NOMO-1 treated with dmso at 0.1 percent for 144 hours (cell line): ENCODE data around the gene BLM.

ENCODE experiments used
- DNase-seq: peaks from one replicate; lab custom pipeline; 2025; ENCODE audit not compliant: unreplicated experiment; lab: John Stamatoyannopoulos, UW

Gene BLM

GRCh38 chr15:90782442-90782841 lies 65.3 kb downstream of the BLM start:
- DNase-seq: no peak

GRCh38 chr15:90787881-90788280 lies 70.7 kb downstream of the BLM start:
- no peak for DNase-seq

GRCh38 chr15:90789462-90789861 lies 72.3 kb downstream of the BLM start:
- no peak for DNase-seq

DNA sequence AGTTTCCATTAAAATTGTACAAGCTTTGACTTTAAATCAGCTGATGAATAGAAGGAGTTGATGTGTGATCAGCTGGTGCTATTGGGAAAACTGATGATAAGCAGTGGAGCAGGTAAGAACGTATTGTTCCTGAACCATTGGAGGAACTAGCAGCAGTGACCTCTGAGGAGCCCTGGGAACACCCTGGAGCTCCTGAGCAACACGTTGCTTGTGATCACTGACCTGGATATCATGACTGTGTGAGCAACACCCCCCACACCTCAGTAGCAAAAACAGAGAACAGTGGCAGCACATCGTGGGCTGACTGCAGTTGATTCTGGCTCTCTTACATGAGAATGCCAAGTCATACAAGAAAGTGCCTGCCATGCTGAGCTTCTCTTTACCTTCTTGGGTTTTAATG lies 72.9 kb downstream of the BLM start:
- DNase-seq: no peak

GRCh38 chr15:90790561-90790960 lies 73.4 kb downstream of the BLM start:
- no peak for DNase-seq

DNA sequence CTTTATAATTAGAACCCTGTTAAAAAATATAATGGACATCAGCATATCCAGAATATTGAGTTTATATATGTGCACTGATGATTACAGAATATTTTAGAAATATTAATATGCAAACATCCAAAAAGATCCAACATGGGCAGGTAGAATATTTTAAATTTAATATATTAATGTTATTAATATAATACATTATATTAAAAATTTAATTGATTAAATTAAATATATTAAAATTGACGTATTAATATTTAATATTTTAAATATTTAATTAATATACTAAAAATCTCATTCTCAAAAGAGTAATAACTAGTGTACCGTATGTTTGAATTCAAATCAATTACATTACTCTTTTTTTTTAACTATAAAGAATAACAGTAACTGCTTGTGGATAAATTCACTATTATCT lies 77.4 kb downstream of the BLM start:
- no peak for DNase-seq

GRCh38 chr15:90799639-90800170 lies 82.6 kb downstream of the BLM start:
- DNase-seq: no peak

DNA sequence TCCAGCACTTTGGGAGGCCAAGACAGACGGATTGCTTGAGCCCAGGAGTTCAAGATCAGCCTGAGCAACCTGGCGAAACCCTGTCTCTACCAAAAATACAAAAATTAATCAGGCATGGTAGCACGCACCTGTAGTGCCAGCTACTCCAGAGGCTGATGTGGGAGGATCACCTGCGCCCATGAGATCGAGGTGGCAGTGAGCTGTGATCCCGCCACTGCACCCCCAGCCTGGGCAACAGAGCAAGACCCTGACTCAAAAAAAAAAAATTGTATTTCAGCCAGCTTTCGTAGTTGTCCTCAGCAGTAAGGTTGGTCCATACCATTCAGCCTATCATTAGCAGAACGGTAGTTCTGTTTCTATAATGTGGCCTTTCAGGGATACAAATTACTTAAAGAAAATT lies 84.7 kb downstream of the BLM start:
- no peak for DNase-seq

- no peak for DNase-seq
Measured at GRCh38 chr15:90807074-90807785, 90.1 kb downstream of the BLM start.

DNA sequence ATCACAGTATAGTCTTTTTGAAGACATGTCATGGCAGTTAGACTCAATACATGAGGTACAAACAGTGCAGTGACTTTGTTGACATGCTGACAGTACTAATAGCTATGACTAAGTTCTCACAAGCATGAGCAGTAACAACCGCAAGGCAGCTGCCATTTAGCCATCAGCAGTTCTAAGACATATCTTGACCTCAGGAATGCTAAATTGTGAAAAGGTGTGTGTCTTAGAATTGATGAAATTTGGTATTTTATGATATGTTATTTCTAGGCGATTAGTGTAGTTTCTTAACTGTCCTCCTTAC lies 90.6 kb downstream of the BLM start:
- DNase-seq: no peak

DNA sequence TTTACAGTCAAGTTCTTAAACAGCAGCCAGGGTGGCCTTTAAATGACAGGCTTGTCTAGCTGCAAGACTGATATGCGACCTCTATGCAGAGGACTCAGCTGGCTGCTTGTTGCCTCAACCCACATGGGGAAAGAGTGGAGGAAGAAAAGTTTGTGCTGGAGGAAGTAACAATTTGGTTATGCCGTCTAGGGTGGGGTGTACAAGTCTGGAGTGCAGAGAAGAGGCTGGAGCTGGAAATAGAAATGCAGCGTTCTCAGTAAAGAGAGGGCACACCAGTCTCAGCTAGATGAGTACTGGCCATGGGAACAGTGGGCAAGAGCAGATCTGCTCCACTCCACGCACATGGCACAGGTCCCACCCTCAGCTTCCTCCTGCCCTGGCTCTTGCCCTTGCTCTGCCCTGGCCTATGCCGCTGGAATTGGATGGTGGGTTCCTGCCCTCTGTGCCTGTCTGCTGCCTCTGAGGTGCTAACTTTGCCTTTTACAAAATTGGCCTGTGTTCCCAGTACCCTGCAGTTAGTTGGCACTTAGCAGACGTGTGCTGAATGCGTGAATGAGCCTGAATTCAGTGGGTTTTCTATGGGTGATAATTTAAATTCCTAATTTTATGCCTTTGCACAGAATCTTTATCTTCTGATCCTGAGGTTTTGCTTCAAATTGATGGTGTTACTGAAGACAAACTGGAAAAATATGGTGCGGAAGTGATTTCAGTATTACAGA lies 91.5 kb downstream of the BLM start:
- DNase-seq: peak; percentile 14

DNA sequence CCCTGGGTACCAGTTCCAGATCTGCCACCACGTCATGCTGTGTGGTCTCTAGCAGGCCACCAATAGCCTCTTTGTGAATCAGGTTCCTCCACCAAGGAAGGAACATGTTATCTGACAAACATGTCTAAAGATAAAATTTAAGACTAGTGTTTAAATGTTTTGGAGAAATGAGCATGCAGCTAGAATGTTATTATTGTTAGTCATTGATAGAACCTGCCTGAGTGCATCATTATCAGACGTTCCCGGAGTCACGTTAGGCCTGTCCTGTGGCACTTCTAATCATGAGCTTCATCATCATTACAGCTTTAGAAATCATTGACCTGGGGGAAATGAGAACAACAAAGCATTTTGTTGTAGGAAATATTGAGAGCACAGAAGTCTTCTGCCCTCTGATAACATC lies 92.4 kb downstream of the BLM start:
- no peak for DNase-seq

GRCh38 chr15:90810354-90810753 lies 93.2 kb downstream of the BLM start:
- no peak for DNase-seq

DNA sequence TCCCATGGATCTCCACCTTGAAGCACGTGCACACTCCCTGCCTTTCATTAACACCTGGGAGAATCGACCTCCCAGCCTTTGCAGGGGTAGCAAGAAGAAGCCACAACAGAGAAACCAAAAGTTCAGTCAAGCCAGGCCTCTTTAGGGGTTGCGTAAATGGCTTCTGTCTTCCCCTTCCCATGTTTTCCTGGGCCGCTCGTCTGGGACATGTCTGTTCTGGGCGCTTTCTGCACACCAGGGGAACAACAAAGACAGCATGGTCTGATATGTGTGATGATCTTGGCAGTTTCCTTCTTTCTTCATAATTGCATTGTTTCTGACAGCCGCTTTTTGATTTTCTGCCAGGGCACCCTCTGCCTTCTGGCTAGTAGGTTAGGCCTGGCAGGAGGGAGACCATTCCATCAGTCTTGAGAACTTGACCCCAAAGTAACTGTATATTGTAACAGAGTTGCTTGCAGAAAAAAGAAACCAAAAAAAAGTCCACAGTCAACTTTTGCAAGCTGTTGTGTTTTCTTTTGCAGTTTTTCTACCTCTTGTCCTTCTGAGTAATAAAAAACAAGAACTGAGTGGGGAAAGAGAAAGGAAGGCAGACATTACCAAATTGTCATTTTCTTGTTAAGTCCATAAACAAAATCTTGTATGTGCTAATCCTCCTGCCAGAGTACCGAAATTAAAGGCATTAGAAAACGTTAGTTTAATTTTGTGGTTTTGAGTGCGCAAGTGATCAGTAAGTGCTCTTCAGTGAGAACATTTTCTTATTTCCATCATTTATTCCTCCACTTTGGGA lies 95.2 kb downstream of the BLM start:
- DNase-seq: no peak

GRCh38 chr15:90812958-90813265 lies 95.8 kb downstream of the BLM start:
- no peak for DNase-seq

GRCh38 chr15:90813796-90814190 lies 96.6 kb downstream of the BLM start:
- no peak for DNase-seq

GRCh38 chr15:90814191-90814821 lies 97.2 kb downstream of the BLM start:
- no peak for DNase-seq

GRCh38 chr15:90816401-90817116 lies 99.4 kb downstream of the BLM start:
- no peak for DNase-seq

DNA sequence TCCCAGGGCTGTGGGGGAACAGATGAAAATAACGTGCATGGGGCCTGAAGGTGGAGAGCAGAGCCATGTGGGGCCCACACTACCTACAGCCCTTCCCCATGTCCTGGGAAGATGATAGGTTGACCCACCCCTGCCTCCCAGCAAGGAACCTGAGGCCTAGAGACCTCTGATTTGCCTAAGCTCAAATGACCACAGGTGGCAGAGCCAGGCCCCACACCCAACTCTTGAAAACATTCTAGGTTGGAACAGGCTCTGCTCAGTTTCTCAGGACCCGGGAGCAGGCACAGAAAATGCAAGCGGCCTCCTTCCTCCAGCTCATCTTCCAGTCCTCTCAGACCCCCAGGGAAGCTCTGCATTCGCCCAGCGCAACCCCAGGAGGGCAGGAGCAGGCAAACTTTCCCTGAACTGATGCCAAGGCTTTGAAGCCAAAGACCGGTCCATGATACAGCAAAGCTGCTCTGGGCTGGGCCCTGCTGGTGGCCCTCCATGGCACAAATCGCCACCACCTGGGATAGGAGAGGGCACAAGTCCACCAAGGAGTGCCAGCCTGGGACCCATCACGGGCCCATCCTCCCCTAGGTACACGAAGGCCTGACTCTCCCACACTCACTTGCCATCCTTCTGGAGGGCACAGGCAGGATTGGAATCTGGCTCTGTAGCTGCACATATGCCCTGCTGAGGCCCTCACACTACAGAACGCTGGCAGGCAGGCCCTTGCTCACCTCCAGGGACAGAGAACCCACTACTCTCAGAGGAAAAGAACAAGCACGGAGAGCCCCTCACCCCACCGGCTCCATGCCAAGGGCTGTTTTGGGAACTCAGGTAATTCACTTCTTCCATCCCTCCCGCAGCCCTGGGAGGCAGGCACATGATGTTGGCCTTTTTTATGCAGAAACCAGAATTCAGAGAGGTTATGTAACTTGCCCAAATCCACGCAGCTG lies 100.2 kb downstream of the BLM start:
- DNase-seq: no peak
